ENCODE measurements around the gene RHOH. TPM values are rescaled to one million over a fixed set of nuclear protein-coding genes. Genes with fewer than 3 reads are reported as not detected.

RHOH gene
- total RNA-seq, 1 donor from 2014 or later = 0.38 TPM

- intact Hi-C loops (cut with DNase I) = no loop called here
- no peak for DNase-seq
These were observed 28.7 kb downstream of the RHOH start for GRCh38 chr4:40225497-40225896.

GRCh38 chr4:40227284-40227683 is 30.5 kb downstream of the RHOH start:
- ATAC-seq (ENCODE audit: poor library complexity) = no peak
- no peak for DNase-seq
- intact Hi-C loops (cut with DNase I) = no loop called here

More at GRCh38 chr4:40225497-40225896, 28.7 kb downstream of the RHOH start:
- ATAC-seq (ENCODE audit: poor library complexity) = no peak

GRCh38 chr4:40228497-40229365 is 31.9 kb downstream of the RHOH start:
- ATAC-seq (ENCODE audit: poor library complexity) (no peak), DNase-seq (no peak)
- intact Hi-C loops (cut with DNase I) = no loop called here

DNA sequence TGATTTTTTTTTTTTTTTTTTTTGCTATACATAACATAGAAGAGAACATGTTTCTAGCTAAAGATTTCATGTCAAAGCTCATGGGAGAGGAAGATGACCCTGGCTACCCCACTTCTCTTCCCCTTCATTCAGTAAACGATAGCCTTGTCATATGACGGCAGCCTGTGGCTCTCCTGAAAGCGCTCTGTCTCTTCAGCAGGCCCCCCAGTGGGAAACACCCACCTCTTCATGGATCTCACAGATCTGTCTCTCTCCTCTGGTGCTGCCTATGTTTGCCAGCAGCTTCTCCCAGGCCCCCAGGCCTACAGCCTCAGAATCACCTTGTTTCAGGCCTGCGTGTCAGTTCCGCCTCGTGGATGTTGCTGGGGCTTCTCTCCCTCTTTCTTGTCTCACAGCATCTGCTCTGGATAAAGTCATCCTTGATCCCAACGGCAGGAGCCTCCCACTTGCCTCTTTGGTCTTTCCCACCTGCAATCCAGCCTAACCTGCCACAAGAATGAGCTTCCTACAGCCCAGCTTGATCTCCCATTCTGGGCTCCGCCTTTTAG is 34.6 kb downstream of the RHOH start:
- intact Hi-C loops (cut with DNase I) = no loop called here
- no peak for ATAC-seq (ENCODE audit: poor library complexity)
- DNase-seq = no peak

- intact Hi-C loops (cut with DNase I) = no loop called here
- no peak for DNase-seq
- ATAC-seq (ENCODE audit: poor library complexity) = no peak
These were observed 35.8 kb downstream of the RHOH start for GRCh38 chr4:40232610-40233009.

DNA sequence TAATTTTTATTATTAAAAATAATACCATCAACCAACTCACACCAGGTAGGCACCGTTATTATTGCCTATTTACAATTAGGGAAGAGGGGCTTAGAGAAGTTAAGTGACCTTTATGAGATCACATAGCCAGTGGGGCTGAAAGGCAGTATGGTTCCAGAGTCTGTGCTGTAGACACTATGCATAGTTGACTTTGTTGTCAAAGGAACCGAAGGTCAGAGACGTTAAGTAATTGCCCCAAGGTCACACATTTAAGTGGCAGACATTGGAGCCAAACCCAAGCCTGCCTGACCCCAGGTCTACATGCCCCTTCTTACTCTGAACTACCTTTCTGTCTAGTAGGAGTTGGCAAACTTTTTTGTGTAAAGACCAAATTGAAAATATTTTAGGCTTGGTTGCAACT is 36.4 kb downstream of the RHOH start:
- DNase-seq (no peak), ATAC-seq (ENCODE audit: poor library complexity) (no peak)
- intact Hi-C loops (cut with DNase I) = no loop called here

DNA sequence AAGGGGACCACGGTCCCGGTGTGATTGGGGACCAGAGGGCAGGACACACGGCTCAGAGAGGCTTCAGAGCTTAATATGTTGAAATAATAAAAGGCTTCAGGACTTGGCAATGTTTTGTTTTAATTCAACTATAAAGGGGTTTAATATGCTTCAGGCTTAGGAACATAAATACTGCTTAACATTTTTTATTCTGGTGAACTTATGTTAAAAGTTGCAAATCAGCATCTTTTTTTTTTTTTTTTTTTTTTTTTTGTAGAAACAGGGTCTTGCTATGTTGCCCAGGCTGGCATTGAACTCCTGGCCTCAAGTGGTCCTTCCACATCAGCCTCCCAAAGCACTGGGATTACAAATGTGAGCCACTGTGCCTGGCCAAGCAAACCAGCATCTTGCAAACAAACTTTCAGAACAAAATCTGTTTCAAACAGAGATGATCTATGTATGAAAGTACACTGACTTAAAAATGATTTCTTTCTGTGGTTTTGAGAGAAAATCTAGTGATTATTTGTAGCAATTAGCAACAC is 37.7 kb downstream of the RHOH start:
- DNase-seq (no peak), ATAC-seq (ENCODE audit: poor library complexity) (no peak)

DNA sequence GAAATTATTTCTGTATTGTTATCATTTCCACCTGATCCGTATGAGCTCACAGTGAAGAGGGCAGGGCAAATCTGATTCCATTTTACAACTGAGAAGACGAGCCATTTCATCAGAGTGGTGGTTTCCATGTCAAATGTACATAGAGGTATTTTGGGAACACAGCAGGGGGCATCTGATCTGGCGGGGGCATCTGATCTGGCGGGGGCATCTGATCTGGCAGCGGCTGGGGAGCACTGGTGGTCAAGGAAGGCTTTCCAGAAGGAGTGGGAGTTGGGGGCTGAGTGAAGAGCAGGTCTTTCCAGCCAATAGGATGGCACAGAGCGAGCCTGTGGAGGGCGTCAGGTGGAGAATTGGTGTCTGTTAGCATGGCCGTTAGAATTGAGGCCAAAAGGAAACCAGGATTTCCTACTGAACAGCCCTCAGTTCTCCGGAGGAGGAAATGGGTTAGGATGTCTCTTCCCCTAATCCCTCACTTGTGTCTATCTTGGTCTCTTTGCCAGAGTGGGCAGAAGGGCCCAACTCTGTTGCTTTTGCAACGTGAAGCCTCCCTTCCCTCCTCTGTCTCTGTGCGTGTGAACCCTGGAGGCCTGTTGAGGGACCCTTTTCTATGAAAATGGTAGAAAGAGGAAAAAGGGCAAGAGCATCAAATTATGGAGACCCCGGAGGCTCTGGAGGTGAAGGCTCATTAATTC is 41.3 kb downstream of the RHOH start:
- no peak for DNase-seq
- intact Hi-C loops (cut with DNase I) = no loop called here
- no peak for ATAC-seq (ENCODE audit: poor library complexity)

More for the DNA sequence above, 37.7 kb downstream of the RHOH start:
- intact Hi-C loops (cut with DNase I) = no loop called here

GRCh38 chr4:40238700-40239548 is 42.1 kb downstream of the RHOH start:
- intact Hi-C loops (cut with DNase I) = no loop called here
- DNase-seq (peak; percentile 44), ATAC-seq (ENCODE audit: poor library complexity) (no peak)

- DNase-seq (no peak), ATAC-seq (ENCODE audit: poor library complexity) (no peak)
- intact Hi-C loops (cut with DNase I) = no loop called here
These were observed 43.3 kb downstream of the RHOH start for GRCh38 chr4:40240040-40240653.

DNA sequence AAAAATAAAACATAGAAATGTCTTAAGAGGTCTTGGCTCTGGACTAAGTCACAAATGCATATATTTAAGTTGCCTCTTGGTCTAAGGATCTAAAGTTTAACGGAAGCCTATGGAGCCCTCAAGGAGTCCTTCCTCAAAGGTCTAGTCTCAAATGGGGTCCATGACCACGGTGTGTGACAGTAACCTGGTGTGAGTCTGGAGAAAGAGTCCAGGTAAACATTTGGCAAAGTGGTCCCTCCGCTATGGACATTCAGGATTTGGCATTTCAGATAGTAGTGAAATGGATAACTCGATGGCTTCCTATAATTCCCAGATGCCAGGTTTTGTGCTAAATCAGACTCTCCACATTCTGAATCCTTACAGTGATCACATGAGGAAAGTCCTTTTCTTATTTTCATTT is 44.2 kb downstream of the RHOH start:
- ATAC-seq (ENCODE audit: poor library complexity) = no peak
- DNase-seq = no peak
- intact Hi-C loops (cut with DNase I) = no loop called here

DNA sequence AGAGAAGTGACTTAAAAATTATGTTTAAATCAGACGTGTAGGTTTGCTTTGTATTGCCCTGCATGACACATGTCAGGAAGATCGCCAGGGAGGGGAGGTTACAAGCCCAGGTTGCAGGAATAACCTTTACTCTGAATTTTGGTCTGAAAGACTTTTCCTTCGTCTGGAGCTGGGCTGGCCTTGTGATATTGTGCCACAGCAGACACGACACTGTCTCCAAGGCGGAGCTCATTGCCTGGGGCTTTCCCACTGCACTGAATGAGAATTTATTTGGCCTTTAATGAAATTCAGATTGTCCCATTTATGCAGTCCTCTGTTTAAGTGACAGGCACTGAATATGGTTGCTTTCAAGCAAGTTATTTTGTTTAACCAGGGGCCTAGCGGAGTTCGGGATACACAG is 45.1 kb downstream of the RHOH start:
- intact Hi-C loops (cut with DNase I) = no loop called here
- no peak for DNase-seq
- ATAC-seq (ENCODE audit: poor library complexity) = no peak

GRCh38 chr4:40243386-40243948 is 46.6 kb downstream of the RHOH start:
- intact Hi-C loops (cut with DNase I) = no loop called here
- no peak for DNase-seq
- ATAC-seq (ENCODE audit: poor library complexity) = no peak

DNA sequence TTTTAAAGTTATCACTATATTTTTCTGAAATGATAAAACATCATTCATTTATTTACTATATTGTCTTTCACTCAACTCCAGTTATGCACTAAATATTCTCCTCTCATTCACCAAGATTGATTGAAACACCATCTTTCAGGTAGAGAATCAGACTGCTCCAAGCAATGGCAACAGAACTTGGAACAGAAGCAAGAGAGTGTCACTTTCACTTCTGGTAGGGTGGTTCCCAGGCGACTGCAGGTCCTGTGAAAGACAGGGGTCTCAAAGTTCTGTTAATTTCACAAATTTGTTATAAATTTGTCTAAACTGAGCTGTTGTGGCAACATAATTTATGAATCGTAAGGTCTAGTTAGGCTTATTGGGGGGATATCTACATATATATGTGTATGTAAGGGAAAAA is 47.8 kb downstream of the RHOH start:
- intact Hi-C loops (cut with DNase I) = no loop called here
- DNase-seq = no peak
- no peak for ATAC-seq (ENCODE audit: poor library complexity)

DNA sequence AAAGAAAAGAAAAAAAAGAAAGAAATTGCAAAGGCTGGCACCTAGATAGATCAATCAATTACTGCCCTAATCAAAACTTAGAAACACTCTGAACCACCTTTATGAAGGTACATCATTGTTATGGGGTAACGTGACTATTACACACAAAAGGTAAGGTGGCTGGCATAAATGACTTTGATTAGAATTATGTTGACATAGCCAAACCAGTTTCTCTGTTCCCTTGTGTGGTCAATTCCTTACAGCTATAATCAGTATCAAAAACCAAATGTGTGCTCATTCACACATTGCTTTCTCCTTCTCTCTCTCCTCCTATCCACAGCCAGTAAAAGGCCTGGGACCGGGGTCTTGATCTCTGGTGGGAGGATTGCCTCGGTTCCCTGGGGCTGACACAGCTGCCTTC is 48.7 kb downstream of the RHOH start:
- DNase-seq = no peak
- intact Hi-C loops (cut with DNase I) = no loop called here

DNA sequence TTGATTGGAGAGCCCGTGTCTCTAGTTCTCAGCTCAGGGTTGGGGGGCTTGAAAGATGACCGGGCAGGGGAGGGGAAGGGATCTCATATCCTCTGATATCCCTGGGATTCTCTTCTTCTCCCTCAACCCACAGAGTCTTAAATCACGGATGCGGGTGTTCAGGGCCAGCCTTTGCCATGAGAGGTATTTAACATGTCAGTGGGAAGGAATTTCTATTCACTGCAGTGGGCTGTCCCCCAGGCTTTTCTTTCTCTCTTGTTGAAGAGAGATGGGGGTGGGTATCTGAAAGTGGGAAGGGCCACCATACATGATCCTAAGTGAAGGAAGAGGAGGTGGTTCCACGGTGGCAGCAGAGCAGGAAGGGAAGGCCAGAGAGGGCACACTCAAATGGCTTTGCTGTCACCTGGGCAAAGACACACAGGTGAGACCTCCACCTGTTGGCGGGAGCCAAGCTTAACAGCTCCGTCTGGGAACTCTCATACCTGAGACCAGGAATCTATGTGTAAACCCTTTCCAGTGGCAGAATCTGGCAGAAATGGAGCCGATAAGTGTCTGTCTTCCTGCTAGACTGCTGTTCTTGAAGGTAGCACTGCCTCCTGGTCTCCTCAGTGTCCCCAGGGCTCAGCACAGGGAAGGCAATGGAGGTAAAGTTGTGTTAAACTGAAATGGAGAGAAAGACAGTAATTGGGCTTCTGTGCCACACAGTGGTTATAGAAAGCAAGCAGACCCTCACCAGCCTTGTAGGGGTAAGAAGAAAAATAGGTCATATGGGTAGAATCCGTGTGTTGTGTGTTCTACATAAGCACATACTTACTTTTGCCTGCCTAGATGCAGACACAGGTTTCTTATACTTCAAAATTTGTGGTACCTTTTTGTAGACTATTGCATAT is 49.4 kb downstream of the RHOH start:
- DNase-seq (no peak), ATAC-seq (ENCODE audit: poor library complexity) (no peak)
- intact Hi-C loops (cut with DNase I) = no loop called here

More for the DNA sequence above, 48.7 kb downstream of the RHOH start:
- no peak for ATAC-seq (ENCODE audit: poor library complexity)

DNA sequence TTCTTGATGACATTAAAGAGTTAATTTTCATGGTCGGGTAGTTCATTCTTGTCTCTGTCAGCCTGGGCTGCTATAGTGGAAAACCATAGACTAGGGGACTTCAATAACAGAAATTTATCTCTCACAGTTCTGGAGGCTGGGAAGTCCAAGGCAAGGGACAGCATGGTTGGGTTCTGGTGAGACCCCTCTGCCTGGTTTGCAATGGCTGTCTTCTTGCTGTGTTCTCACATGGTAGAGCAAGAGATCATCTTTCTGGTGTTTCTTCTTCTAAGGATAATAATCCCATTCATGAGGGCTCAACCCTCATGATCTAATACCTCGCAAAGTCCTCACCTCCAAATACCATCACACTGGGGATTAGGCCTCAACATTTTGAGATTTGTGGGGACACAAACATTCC is 50.1 kb downstream of the RHOH start:
- intact Hi-C loops (cut with DNase I) = no loop called here
- DNase-seq = no peak
- ATAC-seq (ENCODE audit: poor library complexity) = no peak
